Stimulated activated CD4-positive, alpha-beta T cell treated with anti-CD3 and anti-CD28 coated beads, Interleukin-1b, Interleukin-23, amount 100 ng/mL, for 48 hours (primary cell): Measurements from ENCODE around the gene PLD3.

Experiments
- DNase-seq: peaks from one replicate; pipeline ENCODE4 v3.0.0-alpha.2; 2020

PLD3 gene

DNA sequence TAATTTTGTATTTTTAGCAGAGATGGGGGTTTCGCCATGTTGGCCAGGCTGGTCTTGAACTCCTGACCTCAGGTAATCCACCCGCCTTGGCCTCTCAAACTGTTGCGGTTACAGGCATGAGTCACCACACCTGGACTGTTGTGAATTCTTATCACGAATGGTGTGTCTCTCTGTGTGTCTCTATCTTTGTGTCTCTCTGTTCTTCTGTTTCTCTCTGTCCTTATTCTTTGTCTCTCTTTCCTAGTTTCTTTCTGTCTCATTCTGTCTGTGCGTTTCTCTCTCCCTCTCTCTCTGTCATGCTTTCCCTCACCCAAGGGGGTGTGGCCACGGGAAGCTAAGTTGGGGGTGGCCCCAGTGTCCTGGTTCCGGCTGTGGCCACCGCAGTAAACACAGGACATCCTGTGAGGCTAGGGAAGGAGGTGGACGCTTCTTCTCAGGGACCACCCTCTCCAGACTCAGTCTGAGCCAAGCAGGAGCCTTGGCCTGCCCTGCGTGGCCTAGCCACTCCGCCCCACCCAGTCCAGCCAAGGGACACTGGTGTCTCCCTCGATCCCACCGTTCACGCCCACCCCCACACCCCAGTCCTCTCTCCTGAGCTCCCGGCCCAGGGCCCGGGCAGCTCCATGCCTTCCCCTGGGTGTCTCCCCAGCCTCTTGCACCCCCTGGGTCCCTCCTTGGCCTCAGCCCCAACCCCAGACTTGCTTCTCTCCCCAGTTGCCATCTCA is 68.6 kb downstream of the PLD3 start:
- DNase-seq, result no peak

GRCh38 chr19:40417643-40417981 is 69.1 kb downstream of the PLD3 start:
- no peak for DNase-seq

DNA sequence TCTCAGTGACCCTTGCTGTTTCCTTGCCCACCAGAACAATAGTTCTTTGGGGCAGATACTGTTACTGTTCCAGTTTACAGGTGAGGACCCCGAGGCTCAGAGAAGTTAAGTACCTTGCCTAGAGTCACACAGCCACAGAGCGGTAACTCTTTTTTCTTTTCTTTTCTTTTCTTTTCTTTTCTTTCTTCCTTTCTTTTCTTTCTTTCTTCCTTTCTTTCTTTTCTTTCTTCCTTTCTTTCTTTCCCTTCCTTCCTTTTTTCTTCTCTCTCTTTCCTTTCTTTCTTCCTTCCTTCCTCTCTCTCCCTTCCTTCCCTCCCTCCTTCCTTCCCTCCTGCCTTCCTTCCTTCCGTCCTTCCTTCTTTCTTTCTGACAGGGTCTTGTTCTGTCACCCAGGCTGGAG is 69.5 kb downstream of the PLD3 start:
- no peak for DNase-seq

DNA sequence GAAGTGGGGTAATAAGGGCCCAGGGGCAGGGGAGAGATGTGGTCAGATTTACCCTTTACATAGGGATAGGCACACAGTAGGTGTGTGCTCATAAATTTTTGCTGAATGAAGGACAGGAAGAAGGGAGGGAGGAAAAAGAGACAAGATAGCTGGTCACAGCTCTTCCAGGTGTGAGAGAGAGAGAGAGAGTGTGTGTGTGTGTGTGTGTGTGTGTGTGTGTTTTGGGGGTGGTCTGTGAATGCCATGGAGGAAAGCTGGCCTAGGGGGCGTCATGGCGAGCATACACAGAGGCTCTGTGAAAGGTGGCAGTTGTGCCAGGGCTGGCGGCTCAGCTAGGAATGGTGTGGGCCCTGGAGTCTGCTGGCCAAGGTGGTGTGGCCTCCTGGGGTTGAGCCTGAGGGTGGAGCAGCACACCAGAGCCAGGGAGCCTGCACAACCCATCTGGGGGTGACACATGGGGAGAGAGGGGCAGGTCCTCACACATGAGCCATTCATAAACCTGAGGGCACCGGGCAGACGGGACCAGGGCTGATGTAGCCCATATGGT is 70.6 kb downstream of the PLD3 start:
- no peak for DNase-seq

DNA sequence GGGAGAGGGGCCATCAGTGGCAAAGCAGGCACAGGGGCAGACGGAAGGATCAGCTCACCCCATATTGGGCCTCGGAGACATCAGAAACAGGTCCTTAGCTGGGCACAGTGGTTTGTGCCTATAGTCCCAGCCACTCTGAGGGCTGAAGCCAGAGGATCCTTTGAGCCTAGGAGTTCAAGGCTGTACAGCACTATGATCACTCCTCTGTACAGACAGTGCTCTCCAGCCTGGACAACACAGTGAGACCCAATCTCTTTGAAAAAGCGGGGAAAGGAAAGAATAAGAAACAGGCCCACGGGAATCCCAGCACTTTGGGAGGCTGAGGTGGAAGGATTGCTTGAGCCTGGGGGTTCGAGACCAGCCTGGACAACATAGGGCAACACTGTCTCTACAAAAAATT is 71.3 kb downstream of the PLD3 start:
- DNase-seq, result no peak

DNA sequence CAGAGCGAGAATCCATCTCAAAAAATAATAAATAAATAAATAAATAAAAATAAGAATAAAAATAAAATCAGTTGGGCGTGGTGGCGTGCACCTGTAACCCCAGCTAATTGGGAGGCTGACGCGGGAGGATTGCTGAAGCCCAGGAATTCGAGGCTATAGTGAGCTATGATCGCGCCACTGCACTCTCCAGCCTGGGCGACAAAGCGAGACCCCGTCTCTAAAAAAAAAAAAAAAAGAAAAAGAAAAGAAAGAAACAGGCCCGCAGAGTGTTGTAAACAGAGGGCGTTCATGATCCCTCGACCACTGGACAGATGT is 71.9 kb downstream of the PLD3 start:
- no peak for DNase-seq

DNA sequence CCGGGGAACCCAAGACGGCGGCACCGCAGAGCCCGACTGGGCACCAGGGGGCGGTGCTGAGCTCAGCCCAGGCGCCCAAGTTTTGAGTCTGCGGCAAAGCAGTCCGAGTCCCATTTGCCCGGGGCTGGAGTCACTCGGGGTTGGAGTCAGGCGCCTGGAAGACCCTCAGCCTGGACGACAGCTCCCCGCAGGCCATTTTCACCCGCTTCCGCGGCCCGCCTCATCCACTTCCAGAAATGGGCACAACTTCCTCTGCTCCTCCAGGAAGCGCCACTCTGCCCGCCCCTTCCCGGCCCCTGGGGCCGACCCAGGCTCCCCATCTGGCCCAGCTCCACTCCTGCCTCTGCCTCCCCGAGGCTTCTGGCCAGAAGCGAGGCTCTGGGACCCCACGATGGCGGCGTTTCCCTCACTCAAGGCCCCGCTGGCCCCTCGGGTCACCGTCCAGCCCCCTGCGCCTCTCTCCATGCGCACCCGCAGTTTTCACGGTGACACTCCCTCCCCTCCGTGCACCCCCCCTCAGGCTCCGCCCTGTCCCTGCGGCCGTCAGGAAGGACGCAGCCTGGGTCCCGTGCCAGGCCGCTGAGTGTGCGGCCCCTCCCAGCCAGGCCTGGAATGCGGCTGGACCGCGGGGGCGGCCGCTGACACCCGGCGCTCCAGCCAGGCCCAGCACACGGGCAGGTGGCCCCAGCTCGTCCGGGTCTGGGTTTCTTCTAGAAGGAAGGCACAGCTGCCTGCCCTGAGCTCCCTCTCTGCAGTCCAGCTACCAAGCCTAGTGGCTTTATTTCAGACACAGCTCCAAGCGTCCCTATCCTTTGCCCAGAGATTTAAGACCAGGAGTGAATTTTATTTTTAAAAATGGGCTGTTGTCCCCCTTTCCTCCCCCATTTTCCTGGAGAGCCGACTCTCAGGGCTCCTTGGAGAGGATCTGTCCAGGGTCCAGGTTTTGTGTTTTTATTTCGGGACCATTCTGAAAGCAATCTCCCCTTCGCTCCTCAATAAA is 72.6 kb downstream of the PLD3 start:
- peak; percentile 68 for DNase-seq

DNA sequence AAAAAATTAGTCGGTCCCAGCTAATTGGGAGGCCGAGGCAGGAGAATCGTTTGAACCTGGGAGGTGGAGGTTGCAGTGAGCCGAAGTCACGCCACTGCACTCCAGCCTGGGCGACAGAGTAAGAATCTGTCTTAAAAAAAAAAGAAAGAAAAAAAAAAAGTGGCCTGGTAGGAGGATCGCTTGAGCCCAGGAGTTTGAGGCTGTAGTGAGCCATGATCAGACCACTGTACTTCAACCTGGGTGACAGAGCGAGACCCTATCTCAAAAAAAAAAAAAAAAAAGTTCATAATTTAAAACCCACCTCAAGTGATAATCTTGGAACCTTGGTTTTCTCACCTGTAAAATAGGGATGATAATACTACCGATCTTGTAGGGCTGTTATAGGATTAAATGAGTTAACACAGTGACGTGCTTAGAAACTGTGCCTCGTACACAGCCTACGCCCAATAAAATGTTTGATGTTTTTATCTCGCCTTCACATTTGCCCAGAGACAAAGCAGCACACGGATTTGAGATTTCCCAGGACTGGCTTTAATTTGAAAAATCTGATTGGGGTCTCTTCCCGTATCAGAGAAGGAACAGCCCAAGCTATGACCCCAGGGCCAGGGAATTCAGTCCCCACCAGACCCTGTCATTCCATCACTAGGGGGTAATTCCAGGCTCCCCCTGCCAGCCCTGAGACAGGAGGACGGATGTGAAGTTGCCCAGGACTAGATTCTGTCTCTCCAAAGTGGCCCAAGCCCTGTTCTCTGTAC is 73.7 kb downstream of the PLD3 start:
- DNase-seq, result no peak

GRCh38 chr19:40422748-40423566 is 74.5 kb downstream of the PLD3 start:
- no peak for DNase-seq

- no peak for DNase-seq
Measured at GRCh38 chr19:40423938-40424337, 75.4 kb downstream of the PLD3 start.

GRCh38 chr19:40424637-40425449 is 76.3 kb downstream of the PLD3 start:
- no peak for DNase-seq

- peak; percentile 100 for DNase-seq
Measured at GRCh38 chr19:40425450-40426287, 77.2 kb downstream of the PLD3 start, which contains the start of gene SERTAD1. Gene SERTAD1 (minus strand): TSS chr19:40425992. CDS start chr19:40423546, 2,446 bp downstream.
